GM20431 (cell line): ENCODE results near the gene CPEB3.

Experiments
- in situ Hi-C: fragments of 300-500 bp; cut with MseI, MboI; formaldehyde crosslinking; loops from one replicate; pipeline ENCODE4 v1.15.0; 2020; ENCODE audit warnings: low sequenced_read_pairs; ENCODE audit not compliant: unreplicated experiment

The CPEB3 gene

GRCh38 chr10:92274071-92274470, 16.8 kb downstream of the CPEB3 start:
- in situ Hi-C loops = no loop called here

GRCh38 chr10:92268748-92269147, 22.1 kb downstream of the CPEB3 start:
- in situ Hi-C loops = no loop called here

GRCh38 chr10:92267343-92267742, 23.5 kb downstream of the CPEB3 start:
- in situ Hi-C loops = no loop called here

GRCh38 chr10:92265687-92266258, 25.1 kb downstream of the CPEB3 start:
- in situ Hi-C loops = no loop called here

GRCh38 chr10:92264249-92264648, 26.6 kb downstream of the CPEB3 start:
- in situ Hi-C loops = no loop called here

GRCh38 chr10:92263396-92263795, 27.5 kb downstream of the CPEB3 start:
- in situ Hi-C loops = no loop called here

GRCh38 chr10:92248566-92248965, 42.3 kb downstream of the CPEB3 start:
- in situ Hi-C loops = no loop called here

GRCh38 chr10:92244796-92245195, 46.1 kb downstream of the CPEB3 start:
- in situ Hi-C loops = no loop called here

GRCh38 chr10:92242910-92243671, 47.8 kb downstream of the CPEB3 start:
- in situ Hi-C loops = no loop called here

GRCh38 chr10:92242380-92242779, 48.5 kb downstream of the CPEB3 start:
- in situ Hi-C loops = no loop called here

GRCh38 chr10:92241501-92241900, 49.4 kb downstream of the CPEB3 start:
- in situ Hi-C loops = no loop called here

- in situ Hi-C loops = no loop called here
These were observed 49.7 kb downstream of the CPEB3 start for GRCh38 chr10:92241158-92241500.

GRCh38 chr10:92240289-92241157, 50.4 kb downstream of the CPEB3 start:
- in situ Hi-C loops = no loop called here

- in situ Hi-C loops = no loop called here
These were observed 51.1 kb downstream of the CPEB3 start for GRCh38 chr10:92239600-92240288.

- in situ Hi-C loops = no loop called here
These were observed 51.7 kb downstream of the CPEB3 start for GRCh38 chr10:92239151-92239599.

GRCh38 chr10:92238586-92239098, 52.2 kb downstream of the CPEB3 start:
- in situ Hi-C loops = no loop called here

- in situ Hi-C loops = no loop called here
These were observed 52.8 kb downstream of the CPEB3 start for GRCh38 chr10:92238054-92238585.

GRCh38 chr10:92231196-92231595, 59.7 kb downstream of the CPEB3 start:
- in situ Hi-C loops = no loop called here

GRCh38 chr10:92222603-92223262, 68.1 kb downstream of the CPEB3 start:
- in situ Hi-C loops = no loop called here
